ENCODE data around the gene MMP2. TPM values are rescaled to one million over a fixed set of nuclear protein-coding genes. Genes with fewer than 3 reads are reported as not detected.

The MMP2 gene
- total and polyA plus RNA-seq, 2 of the 8 experiments (the other 6 are each of a cell fraction or from before 2014, with no cell fraction given), result 33.6 to 58.2 TPM

DNA sequence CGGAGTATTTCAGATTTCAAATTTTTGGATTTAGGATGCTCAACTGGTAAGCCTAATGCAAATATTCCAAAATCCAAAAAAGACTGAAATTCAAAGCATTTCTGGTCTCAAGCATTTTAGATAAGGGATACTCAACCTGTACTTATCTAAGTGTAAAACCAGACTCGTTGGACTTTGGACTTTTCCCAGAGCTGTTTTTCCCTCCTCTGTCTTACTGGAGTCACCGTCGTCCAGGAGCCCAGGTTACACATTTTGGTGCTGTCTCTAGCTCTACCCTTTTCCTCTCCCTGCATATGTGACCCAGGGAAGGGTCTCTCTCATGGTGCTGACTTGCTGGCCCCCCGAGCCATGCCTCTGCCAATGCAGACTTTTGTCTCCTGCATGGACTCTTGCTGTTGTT is 46.0 kb upstream of the MMP2 start:
- Histone ChIP-seq H4K5ac (ENCODE audit: insufficient read length, low read depth, low read length) (no peak overlapping the region), H3K79me1 (ENCODE audit: low read depth, low read length) (no peaks in the 10 kb centered on the region), H3K23ac (ENCODE audit: insufficient read length) (no peak overlapping the region), H4K20me1 (replicated peaks in 1 of 2; ENCODE audit: control insufficient read depth in 1 of 2, insufficient read depth in 2 of 2, low read length in 2 of 2) (no peaks in the 10 kb centered on the region), H2BK12ac (ENCODE audit: low read depth, low read length) (no peak overlapping the region), H3K4me3 (ENCODE audit: extremely low read depth in 1 of 4, insufficient read depth in 2 of 4, low read depth in 3 of 4, low read length in 4 of 4) (no peak overlapping the region), H3K27ac (ENCODE audit: low read depth, low read length) (no peak overlapping the region), H2AFZ (ENCODE audit: low read length) (no peak overlapping the region), H2BK20ac (ENCODE audit: low read length) (no peak overlapping the region), H3K9me3 (ENCODE audit: insufficient read depth in 2 of 2, low read depth in 1 of 2, low read length in 1 of 2) (no peaks in the 10 kb centered on the region), H3K18ac (ENCODE audit: extremely low read depth, low read length) (no peak overlapping the region), H2BK120ac (replicated peaks; ENCODE audit: low read depth, low read length) (no peak overlapping the region), H3K4me2 (ENCODE audit: insufficient read depth in 1 of 2, low read depth in 2 of 2, low read length in 2 of 2) (no peak overlapping the region), H3K4ac (replicated peaks; ENCODE audit: insufficient read length, low read depth, low read length) (no peak overlapping the region), H2AK5ac (ENCODE audit: low read depth, low read length) (no peak overlapping the region), H3K36me3 (ENCODE audit: control insufficient read depth in 2 of 4, insufficient read depth in 4 of 4, low read length in 3 of 4) (no peaks in the 10 kb centered on the region), H3K14ac (ENCODE audit: insufficient read length) (no peak overlapping the region), H4K91ac (replicated peaks; ENCODE audit: insufficient read length, low read length) (no peak overlapping the region), H2BK5ac (ENCODE audit: low read depth, low read length) (no peak overlapping the region), H3K56ac (replicated peaks; ENCODE audit: insufficient read length, low read depth, low read length) (no peak overlapping the region), H3K4me1 (replicated peaks in 1 of 4; ENCODE audit: control insufficient read depth in 3 of 4, insufficient read depth in 4 of 4, low read length in 3 of 4) (no peaks in the 10 kb centered on the region), H3K23me2 (ENCODE audit: low read depth, low read length) (no peaks in the 10 kb centered on the region), H3K79me2 (ENCODE audit: control insufficient read depth in 1 of 2, insufficient read depth in 2 of 2, low read length in 2 of 2) (no peaks in the 10 kb centered on the region), H2BK15ac (ENCODE audit: low read length) (no peak overlapping the region), H3K9ac (replicated peaks in 1 of 4; ENCODE audit: extremely low read depth in 1 of 4, low read depth in 3 of 4, low read length in 3 of 4) (no peak overlapping the region), H4K8ac (ENCODE audit: extremely low read depth, insufficient read depth, low read length) (no peak overlapping the region), H3K27me3 (replicated peaks in 1 of 4; ENCODE audit: control insufficient read depth in 3 of 4, extremely low read depth in 1 of 4, insufficient read depth in 3 of 4, low read length in 3 of 4) (no peaks in the 10 kb centered on the region)
- CTCF ChIA-PET (ENCODE audit: partially characterized antibody), result no interaction called here
- POLR2A ChIA-PET (ENCODE audit: partially characterized antibody), result no interaction called here
- TF ChIP-seq, protein P1, sequence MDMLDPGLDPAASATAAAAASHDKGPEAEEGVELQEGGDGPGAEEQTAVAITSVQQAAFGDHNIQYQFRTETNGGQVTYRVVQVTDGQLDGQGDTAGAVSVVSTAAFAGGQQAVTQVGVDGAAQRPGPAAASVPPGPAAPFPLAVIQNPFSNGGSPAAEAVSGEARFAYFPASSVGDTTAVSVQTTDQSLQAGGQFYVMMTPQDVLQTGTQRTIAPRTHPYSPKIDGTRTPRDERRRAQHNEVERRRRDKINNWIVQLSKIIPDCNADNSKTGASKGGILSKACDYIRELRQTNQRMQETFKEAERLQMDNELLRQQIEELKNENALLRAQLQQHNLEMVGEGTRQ (IDR thresholded peaks at IDR 0.05; ENCODE audit: low read length), result no peak
- TF ChIP-seq EP300 (IDR thresholded peaks at IDR 0.05; ENCODE audit: borderline replicate concordance in 1 of 2, low read depth in 2 of 2, low read length in 2 of 2) (no peak), RNF2 (IDR thresholded peaks at IDR 0.05; ENCODE audit: borderline replicate concordance, low read depth, low read length, missing control alignments, poor library complexity, severe bottlenecking) (no peak), EZH2 (IDR thresholded peaks at IDR 0.05; ENCODE audit: low read depth, low read length, severe bottlenecking) (no peak), CBX5 (IDR thresholded peaks at IDR 0.05; ENCODE audit: low read depth, low read length) (no peak), BCL11A (IDR thresholded peaks at IDR 0.05; ENCODE audit: low read depth in 2 of 2, low read length in 2 of 2) (no peak), GABPA (IDR thresholded peaks at IDR 0.05; ENCODE audit: borderline replicate concordance, insufficient read depth, low read length) (no peak), POU5F1 (IDR thresholded peaks at IDR 0.05; ENCODE audit: low read depth, low read length) (no peak), JUND (IDR thresholded peaks at IDR 0.05; ENCODE audit: low read length) (no peak), SIRT6 (IDR thresholded peaks at IDR 0.05; ENCODE audit: low read length) (no peak), SIX5 (IDR thresholded peaks at IDR 0.05; ENCODE audit: low read depth, low read length) (no peak), BACH1 (IDR thresholded peaks at IDR 0.05; ENCODE audit: low read length) (no peak)
- FAIRE-seq (no peak), DNase-seq (ENCODE audit: low read depth in 1 of 2, low spot score in 2 of 2) (no peak)
- WGBS, 2 experiments (ENCODE audit: extremely low coverage in 1 of 2, insufficient coverage in 1 of 2, insufficient read length in 1 of 2, insufficient replicate concordance in 2 of 2, low coverage in 1 of 2, low lambda C conversion rate in 2 of 2, missing lambda C conversion rate in 1 of 2), result 91% methylated on average over 5 of the region's 5 CpGs; no CpG with 5 or more reads in 1 of the 2 experiments
